H1 (cell line): ENCODE results near the gene VCP. TPM values are rescaled to one million over a fixed set of nuclear protein-coding genes. Genes with fewer than 3 reads are reported as not detected.

Experiments
- BRCA1 ChIP-seq: IDR thresholded peaks from 2 replicates; pipeline ENCODE4 v1.6.1; 2012; ENCODE audit warnings: low read depth, low read length, improper control_type of control experiment
- EZH2 ChIP-seq: fragments of 200-600 bp; sonication (generic); IDR thresholded peaks from 2 replicates; pipeline ENCODE4 v1.7.1; 2012; ENCODE audit warnings: low read depth, mild to moderate bottlenecking, moderate library complexity, low read length, inconsistent platforms; ENCODE audit not compliant: severe bottlenecking
- PHF8 ChIP-seq: fragments of 200-600 bp; sonication (generic); conservative IDR thresholded peaks from 2 replicates; pipeline ENCODE4 v1.7.1; 2012; ENCODE audit warnings: low read depth, mild to moderate bottlenecking, inconsistent platforms, low read length, moderate library complexity
- RBBP5 ChIP-seq: IDR thresholded peaks from 2 replicates; pipeline ENCODE4 v1.7.1; 2012; ENCODE audit warnings: low read depth, mild to moderate bottlenecking, inconsistent platforms, low read length, moderate library complexity, borderline replicate concordance
- polyA plus RNA-seq, 7 experiments: library from polyadenylated mRNA; depleted of rRNA in 3 of 7; stranded (reverse) in 5 of 7; unstranded in 2 of 7; fragments of >200 nt in 5 of 7; fragments of 200-250 nt in 2 of 7; gene quantifications; 1 replicate in 5 of 7; 2 replicates in 1 of 7; 4 replicates in 1 of 7; pipeline versions ENCODE4 v1.2.1 to v1.2.3, GENCODE V29; 2011 to 2013; ENCODE audit warnings: missing spikeins in 2 of 7, mixed read lengths in 2 of 7
- total RNA-seq: library from RNA; stranded (reverse); fragmentation: NEBNext Ultra II Directional; extraction: Animal tissue kit (Norgen Biotek cat#: 25700); gene quantifications from 2 replicates; pipeline ENCODE4 v1.2.1, GENCODE V29; 2021
- TF ChIP-seq, protein P1 (sequence below): fragments of 300-600 bp; sonication (generic); IDR thresholded peaks from 2 replicates; pipeline ENCODE4 v1.7.1; 2012; ENCODE audit warnings: low read length, moderate library complexity, mild to moderate bottlenecking, inconsistent platforms; ENCODE audit not compliant: insufficient replicate concordance
- TF ChIP-seq, protein P2 (sequence below): IDR thresholded peaks from 2 replicates; pipeline ENCODE4 v1.6.1; 2012; ENCODE audit warnings: inconsistent platforms

Gene VCP
- total and polyA plus RNA-seq, 2 of the 8 experiments (the other 6 are each of a cell fraction or from before 2014, with no cell fraction given), result 173 to 375 TPM

DNA sequence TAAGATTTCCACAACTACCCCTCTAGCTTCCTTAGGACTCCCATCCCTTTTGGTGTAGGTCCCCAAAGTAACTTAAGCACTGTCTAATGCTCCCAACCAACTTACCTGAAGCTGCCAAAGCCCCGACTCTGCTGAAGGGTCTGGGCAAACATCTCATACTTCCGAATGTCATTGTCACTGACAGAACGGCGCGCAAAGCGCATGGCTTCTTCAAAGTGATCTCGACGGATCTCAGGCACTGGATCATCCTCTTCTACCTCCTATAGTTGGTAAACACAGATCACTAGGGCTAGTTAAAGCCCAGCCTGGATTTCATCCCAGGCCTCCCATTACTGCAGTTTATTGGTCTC, 15.2 kb downstream of the VCP start (continued):
- TF ChIP-seq, protein P1, sequence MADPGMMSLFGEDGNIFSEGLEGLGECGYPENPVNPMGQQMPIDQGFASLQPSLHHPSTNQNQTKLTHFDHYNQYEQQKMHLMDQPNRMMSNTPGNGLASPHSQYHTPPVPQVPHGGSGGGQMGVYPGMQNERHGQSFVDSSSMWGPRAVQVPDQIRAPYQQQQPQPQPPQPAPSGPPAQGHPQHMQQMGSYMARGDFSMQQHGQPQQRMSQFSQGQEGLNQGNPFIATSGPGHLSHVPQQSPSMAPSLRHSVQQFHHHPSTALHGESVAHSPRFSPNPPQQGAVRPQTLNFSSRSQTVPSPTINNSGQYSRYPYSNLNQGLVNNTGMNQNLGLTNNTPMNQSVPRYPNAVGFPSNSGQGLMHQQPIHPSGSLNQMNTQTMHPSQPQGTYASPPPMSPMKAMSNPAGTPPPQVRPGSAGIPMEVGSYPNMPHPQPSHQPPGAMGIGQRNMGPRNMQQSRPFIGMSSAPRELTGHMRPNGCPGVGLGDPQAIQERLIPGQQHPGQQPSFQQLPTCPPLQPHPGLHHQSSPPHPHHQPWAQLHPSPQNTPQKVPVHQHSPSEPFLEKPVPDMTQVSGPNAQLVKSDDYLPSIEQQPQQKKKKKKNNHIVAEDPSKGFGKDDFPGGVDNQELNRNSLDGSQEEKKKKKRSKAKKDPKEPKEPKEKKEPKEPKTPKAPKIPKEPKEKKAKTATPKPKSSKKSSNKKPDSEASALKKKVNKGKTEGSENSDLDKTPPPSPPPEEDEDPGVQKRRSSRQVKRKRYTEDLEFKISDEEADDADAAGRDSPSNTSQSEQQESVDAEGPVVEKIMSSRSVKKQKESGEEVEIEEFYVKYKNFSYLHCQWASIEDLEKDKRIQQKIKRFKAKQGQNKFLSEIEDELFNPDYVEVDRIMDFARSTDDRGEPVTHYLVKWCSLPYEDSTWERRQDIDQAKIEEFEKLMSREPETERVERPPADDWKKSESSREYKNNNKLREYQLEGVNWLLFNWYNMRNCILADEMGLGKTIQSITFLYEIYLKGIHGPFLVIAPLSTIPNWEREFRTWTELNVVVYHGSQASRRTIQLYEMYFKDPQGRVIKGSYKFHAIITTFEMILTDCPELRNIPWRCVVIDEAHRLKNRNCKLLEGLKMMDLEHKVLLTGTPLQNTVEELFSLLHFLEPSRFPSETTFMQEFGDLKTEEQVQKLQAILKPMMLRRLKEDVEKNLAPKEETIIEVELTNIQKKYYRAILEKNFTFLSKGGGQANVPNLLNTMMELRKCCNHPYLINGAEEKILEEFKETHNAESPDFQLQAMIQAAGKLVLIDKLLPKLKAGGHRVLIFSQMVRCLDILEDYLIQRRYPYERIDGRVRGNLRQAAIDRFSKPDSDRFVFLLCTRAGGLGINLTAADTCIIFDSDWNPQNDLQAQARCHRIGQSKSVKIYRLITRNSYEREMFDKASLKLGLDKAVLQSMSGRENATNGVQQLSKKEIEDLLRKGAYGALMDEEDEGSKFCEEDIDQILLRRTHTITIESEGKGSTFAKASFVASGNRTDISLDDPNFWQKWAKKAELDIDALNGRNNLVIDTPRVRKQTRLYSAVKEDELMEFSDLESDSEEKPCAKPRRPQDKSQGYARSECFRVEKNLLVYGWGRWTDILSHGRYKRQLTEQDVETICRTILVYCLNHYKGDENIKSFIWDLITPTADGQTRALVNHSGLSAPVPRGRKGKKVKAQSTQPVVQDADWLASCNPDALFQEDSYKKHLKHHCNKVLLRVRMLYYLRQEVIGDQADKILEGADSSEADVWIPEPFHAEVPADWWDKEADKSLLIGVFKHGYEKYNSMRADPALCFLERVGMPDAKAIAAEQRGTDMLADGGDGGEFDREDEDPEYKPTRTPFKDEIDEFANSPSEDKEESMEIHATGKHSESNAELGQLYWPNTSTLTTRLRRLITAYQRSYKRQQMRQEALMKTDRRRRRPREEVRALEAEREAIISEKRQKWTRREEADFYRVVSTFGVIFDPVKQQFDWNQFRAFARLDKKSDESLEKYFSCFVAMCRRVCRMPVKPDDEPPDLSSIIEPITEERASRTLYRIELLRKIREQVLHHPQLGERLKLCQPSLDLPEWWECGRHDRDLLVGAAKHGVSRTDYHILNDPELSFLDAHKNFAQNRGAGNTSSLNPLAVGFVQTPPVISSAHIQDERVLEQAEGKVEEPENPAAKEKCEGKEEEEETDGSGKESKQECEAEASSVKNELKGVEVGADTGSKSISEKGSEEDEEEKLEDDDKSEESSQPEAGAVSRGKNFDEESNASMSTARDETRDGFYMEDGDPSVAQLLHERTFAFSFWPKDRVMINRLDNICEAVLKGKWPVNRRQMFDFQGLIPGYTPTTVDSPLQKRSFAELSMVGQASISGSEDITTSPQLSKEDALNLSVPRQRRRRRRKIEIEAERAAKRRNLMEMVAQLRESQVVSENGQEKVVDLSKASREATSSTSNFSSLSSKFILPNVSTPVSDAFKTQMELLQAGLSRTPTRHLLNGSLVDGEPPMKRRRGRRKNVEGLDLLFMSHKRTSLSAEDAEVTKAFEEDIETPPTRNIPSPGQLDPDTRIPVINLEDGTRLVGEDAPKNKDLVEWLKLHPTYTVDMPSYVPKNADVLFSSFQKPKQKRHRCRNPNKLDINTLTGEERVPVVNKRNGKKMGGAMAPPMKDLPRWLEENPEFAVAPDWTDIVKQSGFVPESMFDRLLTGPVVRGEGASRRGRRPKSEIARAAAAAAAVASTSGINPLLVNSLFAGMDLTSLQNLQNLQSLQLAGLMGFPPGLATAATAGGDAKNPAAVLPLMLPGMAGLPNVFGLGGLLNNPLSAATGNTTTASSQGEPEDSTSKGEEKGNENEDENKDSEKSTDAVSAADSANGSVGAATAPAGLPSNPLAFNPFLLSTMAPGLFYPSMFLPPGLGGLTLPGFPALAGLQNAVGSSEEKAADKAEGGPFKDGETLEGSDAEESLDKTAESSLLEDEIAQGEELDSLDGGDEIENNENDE, result no peak
- TF ChIP-seq, protein P2, sequence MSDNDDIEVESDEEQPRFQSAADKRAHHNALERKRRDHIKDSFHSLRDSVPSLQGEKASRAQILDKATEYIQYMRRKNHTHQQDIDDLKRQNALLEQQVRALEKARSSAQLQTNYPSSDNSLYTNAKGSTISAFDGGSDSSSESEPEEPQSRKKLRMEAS, result no peak
- TF ChIP-seq EZH2 (no peak), RBBP5 (no peak), PHF8 (no peak), BRCA1 (no peak)
- TF ChIP-seq, all 59 proteins: peak for 1
